ENCODE data around the gene HNRNPK.
"Not testable (repeated sequence)": the region's sequence is repeated elsewhere in the genome, so short reads cannot be mapped to it uniquely, and the experiment has no call there.

The HNRNPK gene

GRCh38 chr9:83976372-83976771 is 3.6 kb downstream of the HNRNPK start:
- DNase-seq (ENCODE audit: low read depth) = no peak

GRCh38 chr9:83975300-83975699 is 4.7 kb downstream of the HNRNPK start:
- no peak for DNase-seq (ENCODE audit: low read depth)

GRCh38 chr9:83972286-83972685 is 7.7 kb downstream of the HNRNPK start:
- DNase-seq (ENCODE audit: low read depth) = no peak

- DNase-seq (ENCODE audit: low read depth) = no peak
Measured at GRCh38 chr9:83971485-83971884, 8.5 kb downstream of the HNRNPK start.

GRCh38 chr9:83969602-83970001 is 10.4 kb downstream of the HNRNPK start:
- DNase-seq (ENCODE audit: low read depth) = no peak

- no peak for DNase-seq (ENCODE audit: low read depth)
Measured at GRCh38 chr9:83967073-83967472, 12.9 kb downstream of the HNRNPK start.

GRCh38 chr9:83966209-83966582 is 13.8 kb downstream of the HNRNPK start:
- no peak for DNase-seq (ENCODE audit: low read depth)

GRCh38 chr9:83965350-83966208 is 14.4 kb downstream of the HNRNPK start:
- no peak for DNase-seq (ENCODE audit: low read depth)

GRCh38 chr9:83964973-83965349 is 15.1 kb downstream of the HNRNPK start:
- no peak for DNase-seq (ENCODE audit: low read depth)

GRCh38 chr9:83962165-83962564 is 17.9 kb downstream of the HNRNPK start:
- no peak for DNase-seq (ENCODE audit: low read depth)

- no peak for DNase-seq (ENCODE audit: low read depth)
Measured at GRCh38 chr9:83960991-83961390, 19.0 kb downstream of the HNRNPK start.

- no peak for DNase-seq (ENCODE audit: low read depth)
Measured at GRCh38 chr9:83959061-83959460, 21.0 kb downstream of the HNRNPK start.

GRCh38 chr9:83957248-83957513 is 22.8 kb downstream of the HNRNPK start:
- DNase-seq (ENCODE audit: low read depth) = no peak

- DNase-seq (ENCODE audit: low read depth) = no peak
Measured at GRCh38 chr9:83956436-83957247, 23.4 kb downstream of the HNRNPK start.

GRCh38 chr9:83956086-83956435 is 24.0 kb downstream of the HNRNPK start:
- no peak for DNase-seq (ENCODE audit: low read depth)

- DNase-seq (ENCODE audit: low read depth) = not testable (repeated sequence)
Measured at GRCh38 chr9:83948096-83948495, 31.9 kb downstream of the HNRNPK start.

- no peak for DNase-seq (ENCODE audit: low read depth)
Measured at GRCh38 chr9:83940590-83941303, 39.3 kb downstream of the HNRNPK start.

- no peak for DNase-seq (ENCODE audit: low read depth)
Measured at GRCh38 chr9:83937861-83938455, 42.1 kb downstream of the HNRNPK start.

- DNase-seq (ENCODE audit: low read depth) = peak; percentile 33
Measured at GRCh38 chr9:83936523-83936922, 43.5 kb downstream of the HNRNPK start.

- peak; percentile 61 for DNase-seq (ENCODE audit: low read depth)
Measured at GRCh38 chr9:83935276-83935935, 44.6 kb downstream of the HNRNPK start.

GRCh38 chr9:83934569-83935275 is 45.3 kb downstream of the HNRNPK start:
- peak; percentile 27 for DNase-seq (ENCODE audit: low read depth)
